H1 (cell line): Measurements from ENCODE around the gene MOSMO. TPM values are rescaled to one million over a fixed set of nuclear protein-coding genes. Genes with fewer than 3 reads are reported as not detected.

Source experiments
- CTCF ChIA-PET: fragments of 300-600 bp; sonication (Branson Sonifier 250); formaldehyde crosslinking; loops from one replicate; lab custom pipeline; 2021; ENCODE audit not compliant: partially characterized antibody; lab: Charles Lee
- POLR2A ChIA-PET: fragments of 300-600 bp; sonication (Branson Sonifier 250); formaldehyde crosslinking; loops from one replicate; lab custom pipeline; 2021; ENCODE audit warnings: inconsistent platforms; ENCODE audit not compliant: partially characterized antibody; lab: Charles Lee
- DNase-seq, 2 experiments: peaks; one replicate each; pipeline versions ENCODE4 v3.0.0 to v3.0.0-alpha.2; 2010 to 2022; ENCODE audit warnings: low spot score in 2 of 2, low read depth in 1 of 2, mixed read lengths in 1 of 2
- FAIRE-seq: peaks from 2 replicates; lab custom pipeline; 2011; peaks lifted over from hg19 to GRCh38; lab: Jason Lieb, UNC
- H2AFZ ChIP-seq: 2 replicates; pipeline ENCODE4 v1.8.1; 2012; ENCODE audit warnings: low read length, inconsistent platforms
- H2AK5ac ChIP-seq: 2 replicates; pipeline ENCODE4 v1.6.1; 2013; ENCODE audit warnings: low read depth, low read length
- H2BK120ac ChIP-seq: replicated peaks from 2 replicates; pipeline ENCODE3; 2013; ENCODE audit warnings: low read depth, low read length, inconsistent platforms
- H2BK12ac ChIP-seq: 2 replicates; pipeline ENCODE4 v1.6.1; 2013; ENCODE audit warnings: low read depth, low read length
- H2BK15ac ChIP-seq: 2 replicates; pipeline ENCODE4 v1.6.1; 2013; ENCODE audit warnings: low read length
- H2BK20ac ChIP-seq: 2 replicates; pipeline ENCODE4 v1.6.1; 2013; ENCODE audit warnings: low read length
- H2BK5ac ChIP-seq: 2 replicates; pipeline ENCODE4 v1.6.1; 2013; ENCODE audit warnings: low read depth, low read length
- H3K14ac ChIP-seq: 2 replicates; pipeline ENCODE4 v1.6.1; 2013; ENCODE audit warnings: inconsistent platforms; ENCODE audit not compliant: insufficient read length
- H3K18ac ChIP-seq: 2 replicates; pipeline ENCODE4 v1.6.1; 2013; ENCODE audit warnings: low read length; ENCODE audit errors: extremely low read depth
- H3K23ac ChIP-seq: 2 replicates; pipeline ENCODE4 v1.6.1; 2013; ENCODE audit warnings: inconsistent platforms; ENCODE audit not compliant: insufficient read length
- H3K23me2 ChIP-seq: 2 replicates; pipeline ENCODE4 v1.6.1; 2013; ENCODE audit warnings: low read depth, low read length
- H3K27ac ChIP-seq: 2 replicates; pipeline ENCODE4 v1.6.1; 2011; ENCODE audit warnings: low read depth, low read length, inconsistent platforms
- H3K27me3 ChIP-seq, 4 experiments: replicated peaks in 1 of 4; 1 replicate in 1 of 4; 2 replicates in 3 of 4; pipeline versions ENCODE4 v1.6.1 to v1.8.1; 2011 to 2013; ENCODE audit warnings: low read length in 3 of 4, mild to moderate bottlenecking in 3 of 4, inconsistent platforms in 2 of 4, mixed read lengths in 2 of 4, moderate library complexity in 1 of 4; ENCODE audit not compliant: control insufficient read depth in 3 of 4, insufficient read depth in 3 of 4; ENCODE audit errors: extremely low read depth in 1 of 4
- H3K36me3 ChIP-seq, 4 experiments: 2 replicates each; pipeline versions ENCODE4 v1.6.1 to v1.8.1; 2011 to 2013; ENCODE audit warnings: mild to moderate bottlenecking in 4 of 4, low read length in 3 of 4, moderate library complexity in 2 of 4, control low read depth in 1 of 4, inconsistent platforms in 1 of 4; ENCODE audit not compliant: insufficient read depth in 4 of 4, control insufficient read depth in 2 of 4
- H3K4ac ChIP-seq: replicated peaks from 2 replicates; pipeline ENCODE3; 2013; ENCODE audit warnings: low read length, low read depth, mixed read lengths, inconsistent platforms; ENCODE audit not compliant: insufficient read length
- H3K4me1 ChIP-seq, 4 experiments: replicated peaks in 1 of 4; 1 replicate in 1 of 4; 2 replicates in 3 of 4; pipeline versions ENCODE4 v1.6.1 to v1.8.1; 2011 to 2013; ENCODE audit warnings: low read length in 3 of 4, inconsistent platforms in 2 of 4, mixed read lengths in 1 of 4; ENCODE audit not compliant: insufficient read depth in 4 of 4, control insufficient read depth in 3 of 4
- H3K4me2 ChIP-seq, 2 experiments: 2 replicates each; pipeline versions ENCODE4 v1.6.1 to v1.8.1; 2011 to 2013; ENCODE audit warnings: low read depth in 2 of 2, low read length in 2 of 2, control low read depth in 1 of 2, inconsistent platforms in 1 of 2, mild to moderate bottlenecking in 1 of 2; ENCODE audit not compliant: insufficient read depth in 1 of 2
- H3K4me3 ChIP-seq, 4 experiments: fragments of 200-600, 300-600 bp in 1 of 4; sonication (generic), shearing (Covaris generic), sonication (Bioruptor Twin) in 1 of 4; 2 replicates each; pipeline versions ENCODE4 v1.5.1 to v1.8.1; 2011 to 2016; ENCODE audit warnings: low read length in 4 of 4, low read depth in 3 of 4, control low read depth in 2 of 4, inconsistent platforms in 2 of 4, mild to moderate bottlenecking in 2 of 4, mixed read lengths in 1 of 4, moderate library complexity in 1 of 4; ENCODE audit not compliant: insufficient read depth in 2 of 4; ENCODE audit errors: extremely low read depth in 1 of 4
- H3K56ac ChIP-seq: replicated peaks from 2 replicates; pipeline ENCODE3; 2013; ENCODE audit warnings: low read depth, mild to moderate bottlenecking, mixed read lengths, low read length, inconsistent platforms; ENCODE audit not compliant: insufficient read length
- H3K79me1 ChIP-seq: 2 replicates; pipeline ENCODE4 v1.6.1; 2013; ENCODE audit warnings: low read depth, low read length, control low read depth
- H3K79me2 ChIP-seq, 2 experiments: 2 replicates each; pipeline versions ENCODE4 v1.6.1 to v1.8.1; 2012 to 2013; ENCODE audit warnings: low read length in 2 of 2, mild to moderate bottlenecking in 2 of 2, inconsistent platforms in 1 of 2; ENCODE audit not compliant: insufficient read depth in 2 of 2, control insufficient read depth in 1 of 2
- H3K9ac ChIP-seq, 4 experiments: replicated peaks in 1 of 4; 1 replicate in 1 of 4; 2 replicates in 3 of 4; pipeline versions ENCODE4 v1.6.1 to v1.8.1; 2011 to 2013; ENCODE audit warnings: low read depth in 3 of 4, low read length in 3 of 4, control low read depth in 2 of 4, mild to moderate bottlenecking in 2 of 4, moderate library complexity in 2 of 4, inconsistent platforms in 1 of 4; ENCODE audit errors: extremely low read depth in 1 of 4
- H3K9me3 ChIP-seq, 2 experiments: 2 replicates each; pipeline versions ENCODE4 v1.6.1 to v1.8.1; 2012 to 2013; ENCODE audit warnings: mild to moderate bottlenecking in 2 of 2, moderate library complexity in 2 of 2, control low read depth in 1 of 2, inconsistent platforms in 1 of 2, low read depth in 1 of 2, low read length in 1 of 2, mixed read lengths in 1 of 2; ENCODE audit not compliant: insufficient read depth in 2 of 2
- H4K20me1 ChIP-seq, 2 experiments: replicated peaks in 1 of 2; 2 replicates each; pipeline versions ENCODE3 to v1.8.1; 2011 to 2013; ENCODE audit warnings: inconsistent platforms in 2 of 2, low read length in 2 of 2, mild to moderate bottlenecking in 1 of 2; ENCODE audit not compliant: insufficient read depth in 2 of 2, control insufficient read depth in 1 of 2
- H4K5ac ChIP-seq: 2 replicates; pipeline ENCODE4 v1.6.1; 2013; ENCODE audit warnings: low read length, low read depth, mixed read lengths, inconsistent platforms; ENCODE audit not compliant: insufficient read length
- H4K8ac ChIP-seq: 2 replicates; pipeline ENCODE4 v1.8.0; 2013; ENCODE audit warnings: mild to moderate bottlenecking, moderate library complexity, low read length, inconsistent platforms; ENCODE audit not compliant: insufficient read depth; ENCODE audit errors: extremely low read depth
- H4K91ac ChIP-seq: replicated peaks from 2 replicates; pipeline ENCODE3; 2013; ENCODE audit warnings: low read length, mixed read lengths, inconsistent platforms; ENCODE audit not compliant: insufficient read length
- JUN ChIP-seq: IDR thresholded peaks from 2 replicates; pipeline ENCODE4 v1.6.1; 2011; ENCODE audit warnings: low read depth, mild to moderate bottlenecking, improper control_type of control experiment, low read length
- SAP30 ChIP-seq: fragments of 300-600 bp; sonication (generic); IDR thresholded peaks from 2 replicates; pipeline ENCODE4 v1.7.1; 2012; ENCODE audit warnings: low read length, moderate library complexity, mild to moderate bottlenecking, inconsistent platforms; ENCODE audit not compliant: insufficient read depth, insufficient replicate concordance
- WGBS, 2 experiments: shearing (Covaris generic) in 1 of 2; methylation state at CpG; one replicate each; pipeline versions ENCODE4 v1.1.6 to v1.1.7; 2013 to 2015; ENCODE audit warnings: low lambda C conversion rate in 2 of 2, mixed read lengths in 2 of 2, inconsistent platforms in 1 of 2, low coverage in 1 of 2, missing lambda C conversion rate in 1 of 2; ENCODE audit not compliant: insufficient replicate concordance in 2 of 2, insufficient coverage in 1 of 2, insufficient read length in 1 of 2; ENCODE audit errors: extremely low coverage in 1 of 2, missing lambda C conversion rate in 1 of 2; 5-methylcytosine and 5-hydroxymethylcytosine counted together
- polyA plus RNA-seq, 7 experiments: library from polyadenylated mRNA; depleted of rRNA in 3 of 7; stranded (reverse) in 5 of 7; unstranded in 2 of 7; fragments of >200 nt in 5 of 7; fragments of 200-250 nt in 2 of 7; gene quantifications; 1 replicate in 5 of 7; 2 replicates in 1 of 7; 4 replicates in 1 of 7; pipeline versions ENCODE4 v1.2.1 to v1.2.3, GENCODE V29; 2011 to 2013; ENCODE audit warnings: missing spikeins in 2 of 7, mixed read lengths in 2 of 7
- total RNA-seq: library from RNA; stranded (reverse); fragmentation: NEBNext Ultra II Directional; extraction: Animal tissue kit (Norgen Biotek cat#: 25700); gene quantifications from 2 replicates; pipeline ENCODE4 v1.2.1, GENCODE V29; 2021

The MOSMO gene
- total and polyA plus RNA-seq, 2 of the 8 experiments (the other 6 are each of a cell fraction or from before 2014, with no cell fraction given) = 8.6 to 14.8 TPM

DNA sequence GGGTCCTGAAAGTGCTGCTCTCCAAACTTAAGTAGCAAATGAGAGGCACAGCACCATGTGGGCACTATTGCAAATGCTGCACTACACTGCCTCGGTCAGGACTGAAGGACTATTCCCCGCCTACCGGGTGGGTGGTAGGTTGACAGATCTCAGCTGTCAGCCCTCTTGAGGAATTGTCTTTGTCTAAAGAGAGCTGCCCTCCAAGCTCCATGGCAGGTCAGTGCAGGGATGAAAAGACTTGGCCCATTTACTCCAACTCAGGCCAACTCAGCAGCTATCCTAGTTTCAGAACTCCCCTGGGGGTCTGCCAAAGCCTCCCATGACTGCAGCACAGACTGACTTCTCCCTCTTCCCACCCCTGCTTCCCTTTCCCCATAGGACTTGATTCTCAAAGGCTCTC is 3.6 kb upstream of the MOSMO start:
- H3K27ac ChIP-seq = no peak overlapping the region
- POLR2A ChIA-PET = no interaction called here

More for the DNA sequence above, 3.6 kb upstream of the MOSMO start:
- Histone ChIP-seq H4K5ac (no peak overlapping the region), H3K23ac (no peak overlapping the region), H3K4ac (no peak overlapping the region), H4K20me1 (no peaks in the 10 kb centered on the region), H3K4me3 (no peak overlapping the region), H3K4me2 (no peak overlapping the region), H3K56ac (no peak overlapping the region), H3K27me3 (0 out of 7 replicates have a peak, but pooled peaks cover 0 to 2% (median under 1%) of the 10 kb centered on the region in 4 experiments), H4K8ac (no peak overlapping the region), H3K79me2 (peaks cover 0 to 4% of the 10 kb centered on the region in 2 experiments; a peak in 1 of 4 replicates), H2BK5ac (no peak overlapping the region), H2BK20ac (no peak overlapping the region), H2AFZ (no peak overlapping the region), H3K79me1 (no peaks in the 10 kb centered on the region), H3K14ac (no peak overlapping the region), H3K4me1 (peaks cover 0 to 6% (median 1%) of the 10 kb centered on the region in 4 experiments; a peak in 1 of 7 replicates), H3K9ac (no peak overlapping the region), H3K36me3 (no peaks in the 10 kb centered on the region), H2AK5ac (no peak overlapping the region), H2BK15ac (no peak overlapping the region), H4K91ac (no peak overlapping the region), H3K9me3 (no peaks in the 10 kb centered on the region), H3K18ac (no peak overlapping the region), H2BK12ac (no peak overlapping the region), H3K23me2 (peaks cover 8% of the 10 kb centered on the region; the same call in 1 of the 2 replicates), H2BK120ac (no peak overlapping the region)
- peak in 1 of 2 experiments; percentile 39 for DNase-seq
- 81% methylated on average over 3 of the region's 3 CpGs; no CpG with 5 or more reads in 1 of the 2 experiments for WGBS, 2 experiments
- no peak for TF ChIP-seq JUN
- peak; percentile 32 for TF ChIP-seq SAP30
- FAIRE-seq = no peak
- CTCF ChIA-PET = interaction anchor here (0.6 to 19.4 kb wide), 11 partner anchors 15 to 347 kb away, joined by 3 to 247 read pairs (median 4); no protein-coding TSS in a partner anchor
